GDM1 (cell line): ENCODE measurements around the gene EHBP1.
"Not testable (repeated sequence)": the region's sequence is repeated elsewhere in the genome, so short reads cannot be mapped to it uniquely, and the experiment has no call there.

Experiments used
- DNase-seq: peaks from one replicate; lab custom pipeline; 2025; lab: John Stamatoyannopoulos, UW

The EHBP1 gene

GRCh38 chr2:62705859-62706720 is 577 bp downstream of the EHBP1 start:
- peak; percentile 11 for DNase-seq

GRCh38 chr2:62706721-62707521 is 1.4 kb downstream of the EHBP1 start:
- DNase-seq, result no peak

- DNase-seq, result no peak
Measured at GRCh38 chr2:62708751-62709150, 3.2 kb downstream of the EHBP1 start.

- no peak for DNase-seq
Measured at GRCh38 chr2:62711832-62712494, 6.5 kb downstream of the EHBP1 start.

- not testable (repeated sequence) for DNase-seq
Measured at GRCh38 chr2:62713196-62713595, 7.7 kb downstream of the EHBP1 start.

GRCh38 chr2:62713837-62714236 is 8.3 kb downstream of the EHBP1 start:
- DNase-seq, result no peak

GRCh38 chr2:62716768-62717167 is 11.3 kb downstream of the EHBP1 start:
- DNase-seq, result no peak

- DNase-seq, result no peak
Measured at GRCh38 chr2:62717503-62718081, 12.1 kb downstream of the EHBP1 start.

GRCh38 chr2:62718225-62718822 is 12.8 kb downstream of the EHBP1 start:
- DNase-seq, result no peak

GRCh38 chr2:62719757-62720156 is 14.2 kb downstream of the EHBP1 start:
- no peak for DNase-seq

- DNase-seq, result no peak
Measured at GRCh38 chr2:62722679-62723078, 17.2 kb downstream of the EHBP1 start.

- no peak for DNase-seq
Measured at GRCh38 chr2:62723253-62723652, 17.7 kb downstream of the EHBP1 start.

- DNase-seq, result no peak
Measured at GRCh38 chr2:62724106-62724505, 18.6 kb downstream of the EHBP1 start.

- DNase-seq, result no peak
Measured at GRCh38 chr2:62724886-62725711, 19.6 kb downstream of the EHBP1 start.

GRCh38 chr2:62725712-62726055 is 20.2 kb downstream of the EHBP1 start:
- no peak for DNase-seq

GRCh38 chr2:62727259-62727867 is 21.9 kb downstream of the EHBP1 start:
- DNase-seq, result no peak

GRCh38 chr2:62727876-62728566 is 22.5 kb downstream of the EHBP1 start:
- no peak for DNase-seq

GRCh38 chr2:62731275-62731674 is 25.8 kb downstream of the EHBP1 start:
- DNase-seq, result no peak

GRCh38 chr2:62732262-62732777 is 26.8 kb downstream of the EHBP1 start:
- DNase-seq, result no peak

GRCh38 chr2:62733546-62733945 is 28.0 kb downstream of the EHBP1 start:
- no peak for DNase-seq
